Liver (tissue), 9 donors: ENCODE measurements around the gene CHMP1B. TPM values are rescaled to one million over a fixed set of nuclear protein-coding genes. Genes with fewer than 3 reads are reported as not detected.

ENCODE experiments used
- DNase-seq: peaks from one replicate; pipeline ENCODE4 v3.0.0-alpha.2; 2017; ENCODE audit warnings: low spot score
- H3K27ac ChIP-seq, 2 donors: one replicate each; pipeline ENCODE4 v1.7.0; 2013; ENCODE audit warnings: inconsistent platforms in 2 of 2, low read length in 2 of 2, control low read depth in 1 of 2, low read depth in 1 of 2, mild to moderate bottlenecking in 1 of 2
- H3K27me3 ChIP-seq, 4 donors: one replicate each; pipeline versions ENCODE4 v1.6.1 to v1.7.0; 2013; ENCODE audit warnings: low read length in 3 of 4, inconsistent platforms in 1 of 4, mild to moderate bottlenecking in 1 of 4, moderate library complexity in 1 of 4; ENCODE audit not compliant: control insufficient read depth in 4 of 4, insufficient read depth in 4 of 4
- H3K36me3 ChIP-seq, 4 donors: one replicate each; pipeline versions ENCODE4 v1.6.1 to v1.7.0; 2013; ENCODE audit warnings: low read length in 3 of 4, mild to moderate bottlenecking in 3 of 4, low read depth in 1 of 4, moderate library complexity in 1 of 4; ENCODE audit not compliant: control insufficient read depth in 4 of 4, insufficient read depth in 3 of 4
- H3K4me1 ChIP-seq, 4 donors: one replicate each; pipeline versions ENCODE4 v1.6.1 to v1.7.0; 2013; ENCODE audit warnings: low read length in 3 of 4, mild to moderate bottlenecking in 3 of 4, moderate library complexity in 1 of 4; ENCODE audit not compliant: control insufficient read depth in 4 of 4, insufficient read depth in 4 of 4
- H3K4me3 ChIP-seq, 3 donors: one replicate each; pipeline versions ENCODE4 v1.6.1 to v1.7.0; 2013; ENCODE audit warnings: low read length in 3 of 3, control low read depth in 1 of 3, low read depth in 1 of 3, mild to moderate bottlenecking in 1 of 3
- H3K9ac ChIP-seq, 2 donors: one replicate each; pipeline ENCODE4 v1.7.0; 2013; ENCODE audit warnings: low read length in 2 of 2, mild to moderate bottlenecking in 2 of 2, moderate library complexity in 2 of 2, control low read depth in 1 of 2, low read depth in 1 of 2
- H3K9me3 ChIP-seq, 4 donors: one replicate each; pipeline versions ENCODE4 v1.6.1 to v1.7.0; 2013; ENCODE audit warnings: low read length in 3 of 4; ENCODE audit not compliant: control insufficient read depth in 4 of 4
- ATF3 ChIP-seq: IDR thresholded peaks from 2 replicates; pipeline ENCODE4 v1.6.1; 2016; ENCODE audit warnings: antibody characterized with exemption
- CTCF ChIP-seq: fragments of 150-350 bp; IDR thresholded peaks from 2 replicates; pipeline ENCODE4 v1.5.1; 2017; ENCODE audit warnings: improper control_type of control experiment, low read depth, low read length; ENCODE audit not compliant: missing input control
- FOXA1 ChIP-seq: IDR thresholded peaks from 2 replicates; pipeline ENCODE4 v1.6.1; 2016; ENCODE audit warnings: antibody characterized with exemption
- FOXA2 ChIP-seq: IDR thresholded peaks from 2 replicates; pipeline ENCODE4 v1.6.1; 2016; ENCODE audit warnings: antibody characterized with exemption
- HNF4A ChIP-seq, 2 donors: conservative IDR thresholded peaks; 2 replicates each; pipeline ENCODE4 v1.6.1; 2016; ENCODE audit warnings: antibody characterized with exemption in 2 of 2, mild to moderate bottlenecking in 2 of 2
- HNF4G ChIP-seq: IDR thresholded peaks from 2 replicates; pipeline ENCODE4 v1.6.1; 2016; ENCODE audit warnings: antibody characterized with exemption
- MAX ChIP-seq: IDR thresholded peaks from 2 replicates; pipeline ENCODE4 v1.6.1; 2016; ENCODE audit warnings: antibody characterized with exemption
- NR2F2 ChIP-seq: IDR thresholded peaks from 2 replicates; pipeline ENCODE4 v1.6.1; 2016; ENCODE audit warnings: antibody characterized with exemption
- RXRA ChIP-seq, 2 donors: IDR thresholded peaks; 2 replicates each; pipeline ENCODE4 v1.6.1; 2017 to 2018; ENCODE audit warnings: antibody characterized with exemption in 2 of 2, mild to moderate bottlenecking in 1 of 2
- SP1 ChIP-seq: IDR thresholded peaks from 2 replicates; pipeline ENCODE4 v1.6.1; 2018; ENCODE audit warnings: antibody characterized with exemption, mild to moderate bottlenecking
- TAF1 ChIP-seq: conservative IDR thresholded peaks from 2 replicates; pipeline ENCODE4 v1.6.1; 2016; ENCODE audit warnings: antibody characterized with exemption, mild to moderate bottlenecking
- ZBTB33 ChIP-seq: IDR thresholded peaks from 2 replicates; pipeline ENCODE4 v1.6.1; 2016; ENCODE audit warnings: antibody characterized with exemption
- WGBS: extraction: QIAGEN DNeasy Blood & Tissue Kit; methylation state at CpG from one replicate; pipeline ENCODE4 v1.1.7; 2013; 5-methylcytosine and 5-hydroxymethylcytosine counted together
- polyA plus RNA-seq, 2 donors: library from polyadenylated mRNA; stranded (reverse) in 1 of 2; unstranded in 1 of 2; fragments of 200-250 nt in 1 of 2; fragments of >200 nt in 1 of 2; fragmentation: Nextera tagmentation in 1 of 2; extraction: Ambion mirVana in 1 of 2; gene quantifications; one replicate each; pipeline versions ENCODE4 v1.2.1 to v1.2.3, GENCODE V29; 2013 to 2015
- total RNA-seq, 2 donors: library from RNA; depleted of rRNA; stranded (reverse); fragments of >200 nt; gene quantifications; one replicate each; pipeline ENCODE4 v1.2.3, GENCODE V29; 2014
- donor health status: healthy.
- donor health status: healthy.
- donor health status: healthy.
- donor health status: healthy.
- donor health status: healthy.

Gene CHMP1B
- total and polyA plus RNA-seq, 4 donors = 13.6 to 23.6 (median 19.1) TPM

GRCh38 chr18:11801573-11801972 lies 49.6 kb upstream of the CHMP1B start:
- TF ChIP-seq CTCF = no peak
- TF ChIP-seq HNF4G = no peak
- TF ChIP-seq ATF3 = no peak
- no peak for TF ChIP-seq HNF4A (conservative IDR thresholded peaks at IDR 0.05)
- TF ChIP-seq ZBTB33 = no peak

GRCh38 chr18:11802158-11802557 lies 49.1 kb upstream of the CHMP1B start:
- no peak for TF ChIP-seq MAX
- no peak for TF ChIP-seq CTCF
- no peak for TF ChIP-seq SP1
- no peak for TF ChIP-seq TAF1
- no peak for TF ChIP-seq FOXA1
- no peak for TF ChIP-seq RXRA (IDR thresholded peaks at IDR 0.05)
- no peak for DNase-seq
- Histone ChIP-seq H3K27me3 (no peaks in the 10 kb centered on the region), H3K36me3 (no peaks in the 10 kb centered on the region), H3K9me3 (no peaks in the 10 kb centered on the region), H3K9ac (no peak overlapping the region), H3K4me3 (no peak overlapping the region), H3K4me1 (no peaks in the 10 kb centered on the region), H3K27ac (no peak overlapping the region)
- WGBS = 90% methylated on average over 6 of the region's 6 CpGs

More at GRCh38 chr18:11801573-11801972, 49.6 kb upstream of the CHMP1B start:
- Histone ChIP-seq H3K27me3 (no peaks in the 10 kb centered on the region), H3K4me1 (no peaks in the 10 kb centered on the region), H3K9ac (no peak overlapping the region), H3K27ac (no peak overlapping the region), H3K9me3 (no peaks in the 10 kb centered on the region), H3K4me3 (no peak overlapping the region), H3K36me3 (no peaks in the 10 kb centered on the region)
- WGBS = 86% methylated on average over 4 of the region's 4 CpGs
- DNase-seq = no peak

- 86% methylated on average over 10 of the region's 10 CpGs for WGBS
- H3K9ac ChIP-seq = no peak overlapping the region
- TF ChIP-seq FOXA2 (no peak), NR2F2 (no peak), SP1 (no peak)
- no peaks in the 10 kb centered on the region for H3K9me3 ChIP-seq
- no peak overlapping the region for H3K27ac ChIP-seq
- no peaks in the 10 kb centered on the region for H3K36me3 ChIP-seq
- H3K4me1 ChIP-seq = no peaks in the 10 kb centered on the region
- no peak overlapping the region for H3K4me3 ChIP-seq
- H3K27me3 ChIP-seq = no peaks in the 10 kb centered on the region
- no peak for DNase-seq
Measured at GRCh38 chr18:11802586-11802985, 48.6 kb upstream of the CHMP1B start.
